Esophagus muscularis mucosa (tissue), 4 donors: ENCODE results near the gene ELFN2.

Source experiments
- EP300 ChIP-seq: sonication (generic); formaldehyde crosslinking; IDR thresholded peaks from one replicate; pipeline ENCODE4 v1.6.1; 2017; ENCODE audit warnings: antibody characterized with exemption
- POLR2A ChIP-seq: fragments of 450-650 bp; IDR thresholded peaks from one replicate; pipeline ENCODE4 v1.6.1; 2017; ENCODE audit warnings: antibody characterized with exemption, moderate library complexity, mild to moderate bottlenecking, low read depth
- TF ChIP-seq, protein P1 (sequence below), 3 experiments: fragments of 200-600 bp in 2 of 3; fragments of 450-650 bp in 1 of 3; sonication (generic) in 2 of 3; IDR thresholded peaks; one replicate each; pipeline ENCODE4 v1.5.1; 2017 to 2019; ENCODE audit warnings: antibody characterized with exemption in 3 of 3, mild to moderate bottlenecking in 2 of 3, moderate library complexity in 1 of 3

- TF ChIP-seq POLR2A: no peak
- TF ChIP-seq, protein P1, sequence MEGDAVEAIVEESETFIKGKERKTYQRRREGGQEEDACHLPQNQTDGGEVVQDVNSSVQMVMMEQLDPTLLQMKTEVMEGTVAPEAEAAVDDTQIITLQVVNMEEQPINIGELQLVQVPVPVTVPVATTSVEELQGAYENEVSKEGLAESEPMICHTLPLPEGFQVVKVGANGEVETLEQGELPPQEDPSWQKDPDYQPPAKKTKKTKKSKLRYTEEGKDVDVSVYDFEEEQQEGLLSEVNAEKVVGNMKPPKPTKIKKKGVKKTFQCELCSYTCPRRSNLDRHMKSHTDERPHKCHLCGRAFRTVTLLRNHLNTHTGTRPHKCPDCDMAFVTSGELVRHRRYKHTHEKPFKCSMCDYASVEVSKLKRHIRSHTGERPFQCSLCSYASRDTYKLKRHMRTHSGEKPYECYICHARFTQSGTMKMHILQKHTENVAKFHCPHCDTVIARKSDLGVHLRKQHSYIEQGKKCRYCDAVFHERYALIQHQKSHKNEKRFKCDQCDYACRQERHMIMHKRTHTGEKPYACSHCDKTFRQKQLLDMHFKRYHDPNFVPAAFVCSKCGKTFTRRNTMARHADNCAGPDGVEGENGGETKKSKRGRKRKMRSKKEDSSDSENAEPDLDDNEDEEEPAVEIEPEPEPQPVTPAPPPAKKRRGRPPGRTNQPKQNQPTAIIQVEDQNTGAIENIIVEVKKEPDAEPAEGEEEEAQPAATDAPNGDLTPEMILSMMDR (IDR thresholded peaks at IDR 0.05): no peak
- no peak for TF ChIP-seq EP300
Observed at GRCh38 chr22:37467391-37467955, 40.2 kb upstream of the ELFN2 start.
